GM20431 (cell line): ENCODE results near the gene MYO9B.
"Not testable (repeated sequence)": the region's sequence is repeated elsewhere in the genome, so short reads cannot be mapped to it uniquely, and the experiment has no call there.

Experiments used
- in situ Hi-C: fragments of 300-500 bp; cut with MseI, MboI; formaldehyde crosslinking; loops from one replicate; pipeline ENCODE4 v1.15.0; 2020; ENCODE audit warnings: low sequenced_read_pairs; ENCODE audit not compliant: unreplicated experiment

The MYO9B gene

GRCh38 chr19:17170538-17171297, 95.1 kb downstream of the MYO9B start:
- in situ Hi-C loops = no loop called here

GRCh38 chr19:17171874-17172273, 96.3 kb downstream of the MYO9B start:
- in situ Hi-C loops = no loop called here

GRCh38 chr19:17172624-17173345, 97.2 kb downstream of the MYO9B start:
- in situ Hi-C loops = no loop called here

GRCh38 chr19:17178291-17178690, 102.7 kb downstream of the MYO9B start:
- in situ Hi-C loops = no loop called here

- in situ Hi-C loops = no loop called here
Measured at GRCh38 chr19:17180997-17181702, 105.6 kb downstream of the MYO9B start.

GRCh38 chr19:17183271-17183761, 107.7 kb downstream of the MYO9B start:
- in situ Hi-C loops = no loop called here

- in situ Hi-C loops = no loop called here
Measured at GRCh38 chr19:17183858-17184321, 108.3 kb downstream of the MYO9B start.

- in situ Hi-C loops = no loop called here
Measured at GRCh38 chr19:17184371-17184841, 108.8 kb downstream of the MYO9B start.

GRCh38 chr19:17185590-17185989, 110.0 kb downstream of the MYO9B start:
- in situ Hi-C loops = no loop called here

GRCh38 chr19:17191736-17192135, 116.2 kb downstream of the MYO9B start:
- in situ Hi-C loops = not testable (repeated sequence)

GRCh38 chr19:17192751-17193150, 117.2 kb downstream of the MYO9B start:
- in situ Hi-C loops = no loop called here

- in situ Hi-C loops = no loop called here
Measured at GRCh38 chr19:17194608-17195007, 119.0 kb downstream of the MYO9B start.

GRCh38 chr19:17195106-17195505, 119.5 kb downstream of the MYO9B start:
- in situ Hi-C loops = no loop called here

GRCh38 chr19:17196610-17197009, 121.0 kb downstream of the MYO9B start:
- in situ Hi-C loops = no loop called here

- in situ Hi-C loops = no loop called here
Measured at GRCh38 chr19:17197666-17198065, 122.1 kb downstream of the MYO9B start.

GRCh38 chr19:17200408-17201079, 125.0 kb downstream of the MYO9B start:
- in situ Hi-C loops = no loop called here

GRCh38 chr19:17202249-17202648, 126.7 kb downstream of the MYO9B start:
- in situ Hi-C loops = no loop called here

GRCh38 chr19:17202713-17203112, 127.1 kb downstream of the MYO9B start:
- in situ Hi-C loops = no loop called here

- in situ Hi-C loops = no loop called here
Measured at GRCh38 chr19:17205237-17206140, 129.9 kb downstream of the MYO9B start.
